ENCODE measurements around the gene DENND1B.

The DENND1B gene

GRCh38 chr1:197737916-197738315 lies 37.4 kb downstream of the DENND1B start:
- no peak overlapping the region for H2AFZ ChIP-seq (ENCODE audit: low read depth, low read length)
- H3K4me1 ChIP-seq (ENCODE audit: low read length) = peaks cover 12% of the 10 kb centered on the region
- H3K9me3 ChIP-seq (ENCODE audit: insufficient read depth, low read length) = no peaks in the 10 kb centered on the region
- no peak overlapping the region for H3K27ac ChIP-seq (ENCODE audit: low read length)
- no peaks in the 10 kb centered on the region for H3K27me3 ChIP-seq (ENCODE audit: low read depth, low read length)
- no peak overlapping the region for H3K4me2 ChIP-seq (ENCODE audit: low read length)
- peaks cover 79% of the 10 kb centered on the region for H4K20me1 ChIP-seq (ENCODE audit: insufficient read depth, low read length)
- H3K79me2 ChIP-seq (ENCODE audit: low read length) = peaks cover 91% of the 10 kb centered on the region
- TF ChIP-seq, protein P1, sequence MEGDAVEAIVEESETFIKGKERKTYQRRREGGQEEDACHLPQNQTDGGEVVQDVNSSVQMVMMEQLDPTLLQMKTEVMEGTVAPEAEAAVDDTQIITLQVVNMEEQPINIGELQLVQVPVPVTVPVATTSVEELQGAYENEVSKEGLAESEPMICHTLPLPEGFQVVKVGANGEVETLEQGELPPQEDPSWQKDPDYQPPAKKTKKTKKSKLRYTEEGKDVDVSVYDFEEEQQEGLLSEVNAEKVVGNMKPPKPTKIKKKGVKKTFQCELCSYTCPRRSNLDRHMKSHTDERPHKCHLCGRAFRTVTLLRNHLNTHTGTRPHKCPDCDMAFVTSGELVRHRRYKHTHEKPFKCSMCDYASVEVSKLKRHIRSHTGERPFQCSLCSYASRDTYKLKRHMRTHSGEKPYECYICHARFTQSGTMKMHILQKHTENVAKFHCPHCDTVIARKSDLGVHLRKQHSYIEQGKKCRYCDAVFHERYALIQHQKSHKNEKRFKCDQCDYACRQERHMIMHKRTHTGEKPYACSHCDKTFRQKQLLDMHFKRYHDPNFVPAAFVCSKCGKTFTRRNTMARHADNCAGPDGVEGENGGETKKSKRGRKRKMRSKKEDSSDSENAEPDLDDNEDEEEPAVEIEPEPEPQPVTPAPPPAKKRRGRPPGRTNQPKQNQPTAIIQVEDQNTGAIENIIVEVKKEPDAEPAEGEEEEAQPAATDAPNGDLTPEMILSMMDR (IDR thresholded peaks at IDR 0.05; ENCODE audit: low read depth, low read length) = no peak
- no peak for TF ChIP-seq EZH2phosphoT487 (IDR thresholded peaks at IDR 0.05; ENCODE audit: low read depth)
- H3K9ac ChIP-seq (ENCODE audit: low read length) = no peak overlapping the region
- peaks cover 26% of the 10 kb centered on the region for H3K36me3 ChIP-seq (replicated peaks; ENCODE audit: low read depth, low read length)
- H3K4me3 ChIP-seq (ENCODE audit: low read length) = no peak overlapping the region

GRCh38 chr1:197736685-197737084 lies 38.6 kb downstream of the DENND1B start:
- Histone ChIP-seq H3K27ac (ENCODE audit: low read length) (no peak overlapping the region), H3K4me1 (ENCODE audit: low read length) (peaks cover 12% of the 10 kb centered on the region), H3K9me3 (ENCODE audit: insufficient read depth, low read length) (no peaks in the 10 kb centered on the region), H3K79me2 (ENCODE audit: low read length) (peaks cover 84% of the 10 kb centered on the region), H3K9ac (ENCODE audit: low read length) (no peak overlapping the region), H3K36me3 (replicated peaks; ENCODE audit: low read depth, low read length) (peaks cover 36% of the 10 kb centered on the region), H3K4me3 (ENCODE audit: low read length) (no peak overlapping the region), H2AFZ (ENCODE audit: low read depth, low read length) (no peak overlapping the region), H3K27me3 (ENCODE audit: low read depth, low read length) (no peaks in the 10 kb centered on the region), H3K4me2 (ENCODE audit: low read length) (no peak overlapping the region), H4K20me1 (ENCODE audit: insufficient read depth, low read length) (peaks cover 83% of the 10 kb centered on the region)
- TF ChIP-seq, protein P1 (IDR thresholded peaks at IDR 0.05; ENCODE audit: low read depth, low read length) = no peak
- no peak for TF ChIP-seq EZH2phosphoT487 (IDR thresholded peaks at IDR 0.05; ENCODE audit: low read depth)

DNA sequence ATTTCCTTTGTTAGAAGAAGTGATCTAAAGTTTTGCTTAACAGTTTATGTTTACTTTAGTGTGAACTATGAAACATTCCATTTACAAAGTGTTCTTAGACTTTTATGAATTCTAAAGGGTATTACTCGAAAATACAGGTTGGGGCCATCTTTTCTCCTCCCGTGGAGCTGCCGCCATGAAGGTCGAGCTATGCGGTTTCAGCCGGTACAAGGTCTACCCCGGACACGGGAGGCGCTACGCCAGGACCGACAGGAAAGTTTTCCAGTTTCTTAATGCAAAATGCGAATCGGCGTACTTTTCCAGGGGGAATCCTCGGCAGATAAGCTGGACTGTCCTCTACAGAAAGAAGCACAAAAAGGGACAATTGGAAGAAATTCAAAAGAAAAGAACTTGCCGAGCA lies 39.8 kb downstream of the DENND1B start:
- Histone ChIP-seq H3K27ac (ENCODE audit: low read length) (no peak overlapping the region), H3K79me2 (ENCODE audit: low read length) (peaks cover 83% of the 10 kb centered on the region), H3K36me3 (replicated peaks; ENCODE audit: low read depth, low read length) (peaks cover 42% of the 10 kb centered on the region), H2AFZ (ENCODE audit: low read depth, low read length) (no peak overlapping the region), H3K4me3 (ENCODE audit: low read length) (no peak overlapping the region), H3K27me3 (ENCODE audit: low read depth, low read length) (no peaks in the 10 kb centered on the region), H4K20me1 (ENCODE audit: insufficient read depth, low read length) (peaks cover 79% of the 10 kb centered on the region), H3K9me3 (ENCODE audit: insufficient read depth, low read length) (no peaks in the 10 kb centered on the region), H3K9ac (ENCODE audit: low read length) (no peak overlapping the region), H3K4me2 (ENCODE audit: low read length) (no peak overlapping the region), H3K4me1 (ENCODE audit: low read length) (peaks cover 12% of the 10 kb centered on the region)
- TF ChIP-seq, protein P1 (IDR thresholded peaks at IDR 0.05; ENCODE audit: low read depth, low read length) = no peak
- no peak for TF ChIP-seq EZH2phosphoT487 (IDR thresholded peaks at IDR 0.05; ENCODE audit: low read depth)

DNA sequence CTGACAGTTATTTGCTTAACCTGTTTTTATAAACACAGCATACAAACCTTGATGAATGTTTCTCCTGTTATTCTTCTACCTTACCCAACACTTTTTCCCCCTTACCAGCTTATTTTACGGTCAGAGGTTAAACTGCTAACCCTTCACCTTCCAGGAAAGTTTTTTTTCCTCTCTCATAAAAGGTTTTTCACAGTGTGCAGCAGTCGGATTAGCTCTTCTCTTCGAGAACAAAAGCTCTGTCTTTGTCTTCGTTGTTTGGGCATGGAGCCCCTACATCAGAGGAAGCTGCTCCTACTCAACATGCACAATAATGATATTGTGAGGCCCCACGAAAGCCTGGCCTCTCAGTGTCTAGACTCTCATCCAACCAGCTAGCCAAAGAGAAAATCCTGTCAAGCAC lies 42.0 kb downstream of the DENND1B start:
- no peak overlapping the region for H3K4me3 ChIP-seq (ENCODE audit: low read length)
- H4K20me1 ChIP-seq (ENCODE audit: insufficient read depth, low read length) = peaks cover 68% of the 10 kb centered on the region
- H3K27ac ChIP-seq (ENCODE audit: low read length) = no peak overlapping the region
- no peak overlapping the region for H3K9ac ChIP-seq (ENCODE audit: low read length)
- peaks cover 16% of the 10 kb centered on the region for H3K4me1 ChIP-seq (ENCODE audit: low read length)
- TF ChIP-seq, protein P1 (IDR thresholded peaks at IDR 0.05; ENCODE audit: low read depth, low read length) = no peak
- no peak for TF ChIP-seq EZH2phosphoT487 (IDR thresholded peaks at IDR 0.05; ENCODE audit: low read depth)
- no peaks in the 10 kb centered on the region for H3K9me3 ChIP-seq (ENCODE audit: insufficient read depth, low read length)
- peaks cover 46% of the 10 kb centered on the region for H3K36me3 ChIP-seq (replicated peaks; ENCODE audit: low read depth, low read length)
- H2AFZ ChIP-seq (ENCODE audit: low read depth, low read length) = no peak overlapping the region
- H3K4me2 ChIP-seq (ENCODE audit: low read length) = no peak overlapping the region
- H3K79me2 ChIP-seq (ENCODE audit: low read length) = peaks cover 79% of the 10 kb centered on the region
- no peaks in the 10 kb centered on the region for H3K27me3 ChIP-seq (ENCODE audit: low read depth, low read length)

Data from OCI-LY3 (cell line).